CD14-positive monocyte (primary cell): Measurements from ENCODE around the gene MGLL. TPM values are rescaled to one million over a fixed set of nuclear protein-coding genes. Genes with fewer than 3 reads are reported as not detected.

Source experiments
- DNase-seq, 3 donors: peaks; one replicate each; pipeline ENCODE4 v3.0.0-alpha.2; 2011 to 2022
- H2AFZ ChIP-seq: 2 replicates; pipeline ENCODE4 v1.6.0; 2012; ENCODE audit warnings: mild to moderate bottlenecking, low read depth, low read length, inconsistent platforms; ENCODE audit not compliant: insufficient read depth, poor library complexity, severe bottlenecking
- H3K27ac ChIP-seq, 2 donors: 1 replicate in 1 of 2; 2 replicates in 1 of 2; pipeline ENCODE4 v1.5.1; 2012 to 2013; ENCODE audit warnings: low read length in 2 of 2, control low read depth in 1 of 2, inconsistent platforms in 1 of 2, low read depth in 1 of 2, mild to moderate bottlenecking in 1 of 2
- H3K27me3 ChIP-seq, 2 donors: one replicate each; pipeline versions ENCODE4 v1.6.0 to v1.6.1; 2011 to 2013; ENCODE audit warnings: low read length in 2 of 2; ENCODE audit not compliant: control insufficient read depth in 2 of 2, insufficient read depth in 2 of 2
- H3K36me3 ChIP-seq, 2 donors: replicated peaks in 1 of 2; 1 replicate in 1 of 2; 2 replicates in 1 of 2; pipeline versions ENCODE4 v1.5.1 to v1.6.1; 2012 to 2013; ENCODE audit warnings: low read length in 2 of 2, control low read depth in 1 of 2, inconsistent platforms in 1 of 2, mild to moderate bottlenecking in 1 of 2; ENCODE audit not compliant: insufficient read depth in 2 of 2, control insufficient read depth in 1 of 2
- H3K4me1 ChIP-seq, 2 donors: 1 replicate in 1 of 2; 2 replicates in 1 of 2; pipeline versions ENCODE4 v1.5.1 to v1.6.1; 2012 to 2013; ENCODE audit warnings: low read length in 2 of 2, control low read depth in 1 of 2, inconsistent platforms in 1 of 2, mild to moderate bottlenecking in 1 of 2, moderate library complexity in 1 of 2; ENCODE audit not compliant: insufficient read depth in 2 of 2, control insufficient read depth in 1 of 2
- H3K4me2 ChIP-seq: replicated peaks from 2 replicates; pipeline ENCODE3; 2012; ENCODE audit warnings: low read length, moderate library complexity, mild to moderate bottlenecking; ENCODE audit not compliant: poor library complexity, severe bottlenecking; ENCODE audit errors: extremely low read depth
- H3K4me3 ChIP-seq, 3 experiments: fragments of 200-600 bp in 1 of 3; sonication (generic) in 1 of 3; replicated peaks in 1 of 3; 1 replicate in 2 of 3; 2 replicates in 1 of 3; pipeline ENCODE4 v1.5.1; 2011 to 2013; ENCODE audit warnings: low read length in 3 of 3, mild to moderate bottlenecking in 3 of 3, control low read depth in 2 of 3, low read depth in 2 of 3, inconsistent platforms in 1 of 3, moderate library complexity in 1 of 3
- H3K79me2 ChIP-seq: 2 replicates; pipeline ENCODE4 v1.6.0; 2012; ENCODE audit warnings: mild to moderate bottlenecking, control low read depth, inconsistent platforms, low read length, moderate library complexity; ENCODE audit not compliant: insufficient read depth
- H3K9ac ChIP-seq: 2 replicates; pipeline ENCODE4 v1.6.0; 2017; ENCODE audit warnings: low read length, mild to moderate bottlenecking; ENCODE audit not compliant: insufficient read depth, poor library complexity, severe bottlenecking
- H3K9me3 ChIP-seq, 2 donors: replicated peaks in 1 of 2; 1 replicate in 1 of 2; 2 replicates in 1 of 2; pipeline versions ENCODE4 v1.5.1 to v1.6.1; 2012 to 2013; ENCODE audit warnings: low read length in 2 of 2, control low read depth in 1 of 2; ENCODE audit not compliant: control insufficient read depth in 1 of 2, insufficient read depth in 1 of 2
- H4K20me1 ChIP-seq: 2 replicates; pipeline ENCODE4 v1.6.0; 2012; ENCODE audit warnings: mild to moderate bottlenecking, low read length, control low read depth, moderate library complexity; ENCODE audit not compliant: insufficient read depth
- H3K27ac Mint-ChIP-seq, 7 donors: one replicate each; pipeline ENCODE4 v1.8.0; 2020; ENCODE audit warnings: mild to moderate bottlenecking in 7 of 7, mixed read lengths in 7 of 7, moderate library complexity in 6 of 7, inconsistent platforms in 2 of 7
- H3K27me3 Mint-ChIP-seq, 3 donors: one replicate each; pipeline ENCODE4 v1.8.0; 2021 to 2022; ENCODE audit warnings: low read depth in 3 of 3, mild to moderate bottlenecking in 3 of 3, mixed read lengths in 3 of 3, moderate library complexity in 3 of 3, inconsistent platforms in 1 of 3
- H3K36me3 Mint-ChIP-seq, 2 donors: one replicate each; pipeline ENCODE4 v1.8.0; 2020; ENCODE audit warnings: mixed read lengths in 2 of 2, inconsistent platforms in 1 of 2, mild to moderate bottlenecking in 1 of 2
- H3K4me1 Mint-ChIP-seq: one replicate; pipeline ENCODE4 v1.8.0; 2020; ENCODE audit warnings: mild to moderate bottlenecking, mixed read lengths
- H3K4me3 Mint-ChIP-seq, 2 donors: one replicate each; pipeline ENCODE4 v1.8.0; 2020; ENCODE audit warnings: mild to moderate bottlenecking in 2 of 2, mixed read lengths in 2 of 2, moderate library complexity in 1 of 2
- H3K9me3 Mint-ChIP-seq, 7 donors: one replicate each; pipeline ENCODE4 v1.8.0; 2020 to 2022; ENCODE audit warnings: mixed read lengths in 7 of 7, mild to moderate bottlenecking in 6 of 7, moderate library complexity in 6 of 7, inconsistent platforms in 2 of 7
- WGBS: methylation state at CpG from one replicate; pipeline ENCODE4 v1.1.5; 2013; ENCODE audit warnings: missing lambda C conversion rate; ENCODE audit not compliant: insufficient coverage; 5-methylcytosine and 5-hydroxymethylcytosine counted together
- intact Hi-C, 2 donors: fragments of 100-400 bp; cut with micrococcal nuclease; formaldehyde crosslinking; loops; one replicate each; pipeline versions ENCODE4 v1.15.0 to v1.15.1; 2023
- polyA plus RNA-seq, 3 donors: library from polyadenylated mRNA; depleted of rRNA in 1 of 3; unstranded in 2 of 3; stranded (reverse) in 1 of 3; fragments of 300-500 nt in 2 of 3; fragments of >200 nt in 1 of 3; fragmentation: Illumina TruSeq in 2 of 3; gene quantifications; 1 replicate in 2 of 3; 2 replicates in 1 of 3; pipeline ENCODE4 v1.2.3, GENCODE V29; 2012 to 2021
- TF ChIP-seq, protein P1 (sequence below): fragments of 200-600 bp; IDR thresholded peaks from one replicate; pipeline ENCODE4 v1.8.0; 2022; ENCODE audit warnings: antibody characterized with exemption, mild to moderate bottlenecking

The MGLL gene
- polyA plus RNA-seq, 3 donors: 4.4 to 10.0 (median 6.4) TPM

DNA sequence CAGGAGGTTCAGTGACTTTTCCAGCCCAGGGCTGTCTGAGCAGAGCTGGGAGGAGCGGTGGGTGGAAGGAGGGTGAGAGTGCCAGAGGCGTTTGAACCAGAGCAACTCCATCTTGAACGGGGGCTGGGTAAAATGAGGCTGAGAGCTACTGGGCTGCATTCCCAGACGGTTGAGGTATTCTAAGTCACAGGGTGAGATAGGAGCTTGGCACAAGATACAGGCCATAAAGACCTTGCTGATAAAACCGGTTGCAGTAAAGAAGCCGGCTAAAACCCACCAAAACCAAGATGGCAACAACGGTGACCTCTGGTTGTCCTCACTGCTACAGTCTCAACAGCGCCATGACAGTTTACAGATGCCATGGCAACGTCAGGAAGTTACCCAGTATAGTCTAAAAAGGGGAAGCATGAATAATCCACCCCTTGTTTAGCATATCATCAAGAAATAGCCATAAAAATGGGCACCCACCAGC is 89.4 kb downstream of the MGLL start:
- Mint-ChIP-seq H3K27ac (peak overlapping the region; percentile 82 to 96 (median 94)), H3K27me3 (peaks cover 0 to 2% (median 2%) of the 10 kb centered on the region in 3 donors), H3K4me3 (no peak overlapping the region), H3K4me1 (peaks cover 83% of the 10 kb centered on the region), H3K36me3 (peaks cover 3 to 8% of the 10 kb centered on the region in 2 donors), H3K9me3 (peaks cover 0 to 4% (median 0%) of the 10 kb centered on the region in 7 donors)
- TF ChIP-seq, protein P1, sequence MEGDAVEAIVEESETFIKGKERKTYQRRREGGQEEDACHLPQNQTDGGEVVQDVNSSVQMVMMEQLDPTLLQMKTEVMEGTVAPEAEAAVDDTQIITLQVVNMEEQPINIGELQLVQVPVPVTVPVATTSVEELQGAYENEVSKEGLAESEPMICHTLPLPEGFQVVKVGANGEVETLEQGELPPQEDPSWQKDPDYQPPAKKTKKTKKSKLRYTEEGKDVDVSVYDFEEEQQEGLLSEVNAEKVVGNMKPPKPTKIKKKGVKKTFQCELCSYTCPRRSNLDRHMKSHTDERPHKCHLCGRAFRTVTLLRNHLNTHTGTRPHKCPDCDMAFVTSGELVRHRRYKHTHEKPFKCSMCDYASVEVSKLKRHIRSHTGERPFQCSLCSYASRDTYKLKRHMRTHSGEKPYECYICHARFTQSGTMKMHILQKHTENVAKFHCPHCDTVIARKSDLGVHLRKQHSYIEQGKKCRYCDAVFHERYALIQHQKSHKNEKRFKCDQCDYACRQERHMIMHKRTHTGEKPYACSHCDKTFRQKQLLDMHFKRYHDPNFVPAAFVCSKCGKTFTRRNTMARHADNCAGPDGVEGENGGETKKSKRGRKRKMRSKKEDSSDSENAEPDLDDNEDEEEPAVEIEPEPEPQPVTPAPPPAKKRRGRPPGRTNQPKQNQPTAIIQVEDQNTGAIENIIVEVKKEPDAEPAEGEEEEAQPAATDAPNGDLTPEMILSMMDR: no peak
- no peaks in the 10 kb centered on the region for H3K9me3 ChIP-seq
- 80% methylated on average over 9 of the region's 9 CpGs for WGBS
- peaks cover 82 to 85% of the 10 kb centered on the region in 2 donors for H3K4me1 ChIP-seq
- intact Hi-C loops: no loop called here
- no peaks in the 10 kb centered on the region for H4K20me1 ChIP-seq
- no peak overlapping the region for H3K4me3 ChIP-seq
- H2AFZ ChIP-seq: no peak overlapping the region
- no peak overlapping the region for H3K9ac ChIP-seq
- H3K27ac ChIP-seq: peak overlapping the region in 1 of 2 donors; percentile 55
- no peak overlapping the region for H3K4me2 ChIP-seq
- H3K36me3 ChIP-seq: no peaks in the 10 kb centered on the region
- H3K27me3 ChIP-seq: no peaks in the 10 kb centered on the region
- DNase-seq: peak; percentile 72 to 87 (median 81)
- H3K79me2 ChIP-seq: no peaks in the 10 kb centered on the region

DNA sequence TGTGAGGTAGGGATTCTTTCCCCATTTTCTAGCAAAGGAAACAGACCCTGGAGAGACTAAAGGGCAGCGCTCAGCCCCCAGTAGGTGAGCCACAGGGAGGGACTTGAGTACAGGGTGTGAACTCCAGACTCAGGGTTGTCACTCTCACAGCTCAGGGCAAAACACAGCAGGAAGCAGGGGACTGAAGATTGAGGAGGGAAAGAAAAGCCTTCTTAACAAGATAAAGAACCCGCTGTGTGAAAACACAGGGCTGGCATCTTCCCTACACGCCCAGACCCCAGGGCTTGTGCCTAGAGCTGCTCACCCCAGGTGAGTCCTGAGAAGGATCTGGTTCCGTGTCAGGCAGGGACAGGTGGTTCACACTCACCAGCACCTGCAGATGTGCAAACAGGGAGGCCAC is 90.0 kb downstream of the MGLL start:
- Histone ChIP-seq H3K4me3 (no peak overlapping the region), H3K79me2 (no peaks in the 10 kb centered on the region), H3K36me3 (no peaks in the 10 kb centered on the region), H3K27ac (peak overlapping the region in 1 of 2 donors; percentile 55), H3K9ac (no peak overlapping the region), H3K9me3 (no peaks in the 10 kb centered on the region), H3K4me1 (peaks cover 76 to 79% of the 10 kb centered on the region in 2 donors), H2AFZ (no peak overlapping the region), H3K27me3 (no peaks in the 10 kb centered on the region), H3K4me2 (no peak overlapping the region), H4K20me1 (no peaks in the 10 kb centered on the region)
- 100% methylated on average over 2 of the region's 4 CpGs for WGBS
- H3K9me3 Mint-ChIP-seq: peaks cover 0 to 4% (median 0%) of the 10 kb centered on the region in 7 donors
- H3K27me3 Mint-ChIP-seq: peaks cover 0 to 2% (median 2%) of the 10 kb centered on the region in 3 donors
- TF ChIP-seq, protein P1: no peak
- DNase-seq: no peak
- peaks cover 3 to 8% of the 10 kb centered on the region in 2 donors for H3K36me3 Mint-ChIP-seq
- no peak overlapping the region for H3K4me3 Mint-ChIP-seq
- intact Hi-C loops: no loop called here
- peaks cover 81% of the 10 kb centered on the region for H3K4me1 Mint-ChIP-seq
- peak overlapping the region; percentile 82 to 96 (median 94) for H3K27ac Mint-ChIP-seq
